NT2/D1 (cell line): Measurements from ENCODE around the gene DAO.

Experiments
- DNase-seq: peaks from one replicate; pipeline ENCODE4 v3.0.0-alpha.2; 2011; ENCODE audit warnings: low read depth, low spot score
- H3K27me3 ChIP-seq: 2 replicates; pipeline ENCODE4 v1.6.0; 2011; ENCODE audit warnings: mild to moderate bottlenecking; ENCODE audit not compliant: insufficient read length, insufficient read depth
- H3K36me3 ChIP-seq: 2 replicates; pipeline ENCODE4 v1.6.1; 2011; ENCODE audit warnings: mild to moderate bottlenecking, low read length, mixed read lengths; ENCODE audit not compliant: insufficient read depth, insufficient read length
- H3K4me1 ChIP-seq: 2 replicates; pipeline ENCODE4 v1.5.1; 2011; ENCODE audit not compliant: insufficient read depth, insufficient read length
- H3K4me3 ChIP-seq: 2 replicates; pipeline ENCODE4 v1.5.1; 2011; ENCODE audit warnings: low read depth; ENCODE audit not compliant: insufficient read length
- H3K9ac ChIP-seq: 2 replicates; pipeline ENCODE4 v1.6.0; 2011; ENCODE audit warnings: low read depth; ENCODE audit not compliant: insufficient read length
- H3K9me3 ChIP-seq: 2 replicates; pipeline ENCODE4 v1.5.1; 2011; ENCODE audit warnings: mild to moderate bottlenecking, low read length; ENCODE audit not compliant: insufficient read depth
- SUZ12 ChIP-seq: IDR thresholded peaks from 2 replicates; pipeline ENCODE4 v1.6.1; 2011; ENCODE audit not compliant: insufficient read length, insufficient read depth; ENCODE audit errors: extremely low read depth
- YY1 ChIP-seq: IDR thresholded peaks from 2 replicates; pipeline ENCODE4 v1.6.1; 2011; ENCODE audit not compliant: insufficient read length, insufficient read depth
- ZNF274 ChIP-seq: IDR thresholded peaks from 2 replicates; pipeline ENCODE4 v1.6.1; 2011; ENCODE audit warnings: mild to moderate bottlenecking, low read depth, low read length

Gene DAO

GRCh38 chr12:108879615-108880254 is at the start of gene DAO:
Gene DAO (plus strand): TSS chr12:108880092. CDS start chr12:108885007, 4,915 bp downstream.
- Histone ChIP-seq H3K9ac (peak within 1 kb of the TSS; percentile 22), H3K36me3 (no peaks in the 10 kb centered on the region), H3K4me3 (no peak within 1 kb of the TSS), H3K4me1 (peaks cover 14% of the 10 kb centered on the region), H3K9me3 (no peaks in the 10 kb centered on the region), H3K27me3 (no peaks in the 10 kb centered on the region)
- no peak for TF ChIP-seq YY1
- no peak for TF ChIP-seq SUZ12
- no peak for TF ChIP-seq ZNF274
- DNase-seq: no peak

GRCh38 chr12:108831309-108831991 is 48.4 kb upstream of the DAO start:
- DNase-seq: no peak
- Histone ChIP-seq H3K36me3 (peaks cover 71% of the 10 kb centered on the region), H3K4me1 (peaks cover 13% of the 10 kb centered on the region)

GRCh38 chr12:108832208-108832607 is 47.7 kb upstream of the DAO start:
- H3K9ac ChIP-seq: no peak overlapping the region
- peaks cover 11% of the 10 kb centered on the region for H3K4me1 ChIP-seq
- DNase-seq: no peak
- no peak for TF ChIP-seq ZNF274
- peaks cover 70% of the 10 kb centered on the region for H3K36me3 ChIP-seq
- H3K27me3 ChIP-seq: no peaks in the 10 kb centered on the region
- H3K9me3 ChIP-seq: no peaks in the 10 kb centered on the region
- no peak overlapping the region for H3K4me3 ChIP-seq

More at GRCh38 chr12:108831309-108831991, 48.4 kb upstream of the DAO start:
- no peaks in the 10 kb centered on the region for H3K9me3 ChIP-seq
- H3K9ac ChIP-seq: no peak overlapping the region
- H3K4me3 ChIP-seq: no peak overlapping the region
- no peaks in the 10 kb centered on the region for H3K27me3 ChIP-seq
- TF ChIP-seq SUZ12 (no peak), ZNF274 (no peak), YY1 (no peak)

DNA sequence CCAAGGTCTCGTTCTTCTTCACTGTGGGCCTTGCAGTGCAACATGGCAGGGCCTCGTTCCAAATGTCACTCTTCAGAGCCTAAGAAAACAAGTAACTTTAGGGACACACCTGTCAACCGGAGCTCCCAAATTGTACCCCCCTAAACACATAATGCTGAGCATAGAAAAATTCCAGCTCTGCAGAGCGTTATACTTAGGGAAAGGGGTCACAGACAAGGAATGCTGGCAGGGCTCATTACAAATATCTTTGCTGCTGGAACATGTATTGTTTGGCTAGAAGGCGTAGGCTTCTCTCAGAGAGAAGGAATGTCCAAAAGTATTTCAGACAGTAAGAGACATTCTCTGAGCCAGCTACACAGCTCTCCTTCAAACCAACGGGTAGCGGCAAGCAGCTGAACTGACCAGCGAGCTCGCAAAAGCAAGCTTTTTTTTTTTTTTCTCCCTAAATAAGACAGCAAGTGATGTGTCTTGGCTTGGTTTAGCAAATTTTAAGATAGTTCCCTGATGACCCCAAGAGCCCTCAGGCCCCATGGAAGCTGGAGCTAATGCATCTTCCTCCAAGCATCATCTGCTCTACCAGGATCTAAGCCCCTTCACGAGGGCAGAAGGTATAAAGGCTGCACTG is 47.0 kb upstream of the DAO start:
- no peaks in the 10 kb centered on the region for H3K9me3 ChIP-seq
- peaks cover 7% of the 10 kb centered on the region for H3K4me1 ChIP-seq
- H3K9ac ChIP-seq: no peak overlapping the region
- peaks cover 68% of the 10 kb centered on the region for H3K36me3 ChIP-seq
- no peak overlapping the region for H3K4me3 ChIP-seq
- DNase-seq: no peak
- H3K27me3 ChIP-seq: no peaks in the 10 kb centered on the region
- TF ChIP-seq SUZ12 (no peak), YY1 (no peak), ZNF274 (no peak)

GRCh38 chr12:108833355-108833733 is 46.5 kb upstream of the DAO start:
- peak; percentile 44 for DNase-seq
- H3K36me3 ChIP-seq: peaks cover 63% of the 10 kb centered on the region
- no peak overlapping the region for H3K9ac ChIP-seq
- peaks cover 9% of the 10 kb centered on the region for H3K4me1 ChIP-seq
- H3K4me3 ChIP-seq: no peak overlapping the region
- TF ChIP-seq YY1 (no peak), SUZ12 (no peak), ZNF274 (no peak)
- no peaks in the 10 kb centered on the region for H3K9me3 ChIP-seq
- H3K27me3 ChIP-seq: no peaks in the 10 kb centered on the region

DNA sequence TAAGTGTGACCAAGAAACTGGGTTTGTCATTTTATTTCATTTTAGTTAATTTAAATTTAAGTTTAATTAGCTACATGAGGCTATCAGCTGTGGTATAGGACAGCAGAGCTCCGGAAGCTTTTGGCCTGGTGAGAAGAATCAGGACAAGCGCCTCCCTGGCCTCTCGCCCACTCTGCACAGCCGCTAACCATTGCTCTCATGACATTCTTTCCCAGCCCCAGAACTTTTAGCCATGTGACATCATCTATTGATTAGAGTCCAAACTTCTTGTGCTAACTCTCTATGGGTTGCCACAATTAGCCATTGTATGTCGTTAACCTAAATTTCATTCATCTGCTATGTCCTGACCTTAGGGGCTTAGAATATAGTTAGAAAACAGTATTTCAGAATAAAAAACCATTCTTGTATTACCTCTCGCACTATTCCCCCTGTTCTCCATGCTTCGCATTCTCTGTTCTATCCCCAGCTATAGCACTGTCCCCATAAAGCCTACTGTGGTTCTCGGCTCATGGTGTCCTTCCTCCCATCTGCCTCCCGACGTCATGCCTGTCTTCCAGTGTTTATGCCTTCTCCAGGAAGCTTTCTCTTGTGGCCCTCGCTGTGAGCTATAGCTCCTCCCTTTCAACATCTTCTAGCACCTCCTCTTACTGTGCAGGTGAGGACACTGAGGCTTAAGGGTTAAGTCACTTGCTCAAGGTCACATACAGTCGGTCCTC is 46.0 kb upstream of the DAO start:
- TF ChIP-seq ZNF274 (no peak), SUZ12 (no peak), YY1 (no peak)
- peaks cover 58% of the 10 kb centered on the region for H3K36me3 ChIP-seq
- peaks cover 9% of the 10 kb centered on the region for H3K4me1 ChIP-seq
- no peaks in the 10 kb centered on the region for H3K27me3 ChIP-seq
- no peak overlapping the region for H3K4me3 ChIP-seq
- no peak overlapping the region for H3K9ac ChIP-seq
- no peaks in the 10 kb centered on the region for H3K9me3 ChIP-seq
- DNase-seq: no peak
